K562 (cell line): ENCODE measurements around the gene RNF40. TPM values are rescaled to one million over a fixed set of nuclear protein-coding genes. Genes with fewer than 3 reads are reported as not detected.

Experiments
- ATAC-seq: fragments of 200-7000 bp; cut with Tn5 transposase; 3 replicates; pipeline ENCODE4 v1.9.1; 2020; ENCODE audit warnings: moderate library complexity
- BruUV-seq: library from RNA; stranded (reverse); fragments of 400-500 nt; replicated peaks from 2 replicates; lab custom pipeline; 2021; lab: Mats Ljungman, UMichigan
- CTCF ChIA-PET: fragments of 300-600 bp; formaldehyde crosslinking; extraction: SDS; loops from one replicate; lab custom pipeline; 2021; ENCODE audit warnings: low intra/inter-chr PET ratio; lab: Yijun Ruan, JAX
- POLR2A ChIA-PET: fragments of 300-600, 350-650 bp; sonication (Branson Sonifier 250); formaldehyde crosslinking; extraction: SDS; loops from one replicate; lab custom pipeline; 2021; ENCODE audit warnings: antibody characterized with exemption, inconsistent platforms; lab: Yijun Ruan, JAX
- DNase-seq, 4 experiments: peaks; one replicate each; pipeline versions ENCODE4 v3.0.0 to v3.0.0-alpha.2; 2011 to 2018; ENCODE audit warnings: low spot score in 3 of 4, mixed read lengths in 3 of 4; ENCODE audit errors: extremely low read depth in 1 of 4
- FAIRE-seq: peaks from 2 replicates; lab custom pipeline; 2011; peaks lifted over from hg19 to GRCh38; lab: Jason Lieb, UNC
- H2AFZ ChIP-seq: 2 replicates; pipeline ENCODE4 v1.6.0; 2011; ENCODE audit warnings: low read depth, low read length, control low read depth, inconsistent platforms
- H3K27ac ChIP-seq: fragments of 200-600 bp; 3 replicates; pipeline ENCODE4 v1.8.0; 2011; ENCODE audit warnings: low read depth, mild to moderate bottlenecking, control low read depth, inconsistent platforms, low read length, moderate library complexity, mixed read lengths; ENCODE audit errors: extremely low read depth
- H3K27me3 ChIP-seq, 2 experiments: fragments of 300-600 bp in 1 of 2; 2 replicates in 1 of 2; 3 replicates in 1 of 2; pipeline versions ENCODE4 v1.6.0 to v1.8.0; 2011; ENCODE audit warnings: inconsistent platforms in 2 of 2, low read length in 2 of 2, mild to moderate bottlenecking in 1 of 2, mixed read lengths in 1 of 2, moderate library complexity in 1 of 2; ENCODE audit not compliant: control insufficient read depth in 2 of 2, insufficient read depth in 2 of 2
- H3K36me3 ChIP-seq: fragments of 300-600 bp; 3 replicates; pipeline ENCODE4 v1.8.0; 2011; ENCODE audit warnings: mild to moderate bottlenecking, low read length, inconsistent platforms; ENCODE audit not compliant: control insufficient read depth, insufficient read depth
- H3K4me1 ChIP-seq, 2 experiments: fragments of 200-600 bp in 1 of 2; replicated peaks in 1 of 2; 2 replicates in 1 of 2; 3 replicates in 1 of 2; pipeline versions ENCODE4 v1.5.1 to v1.8.0; 2011; ENCODE audit warnings: inconsistent platforms in 2 of 2, low read length in 2 of 2, mild to moderate bottlenecking in 1 of 2, mixed read lengths in 1 of 2, moderate library complexity in 1 of 2; ENCODE audit not compliant: control insufficient read depth in 2 of 2, insufficient read depth in 2 of 2
- H3K4me2 ChIP-seq: 2 replicates; pipeline ENCODE4 v1.6.1; 2011; ENCODE audit warnings: low read length, control low read depth, inconsistent platforms, mixed read lengths; ENCODE audit not compliant: insufficient read depth
- H3K4me3 ChIP-seq: fragments of 200-600 bp; sonication (generic), shearing (Covaris generic); 2 replicates; pipeline ENCODE4 v1.5.1; 2016; ENCODE audit warnings: control low read depth, inconsistent platforms
- H3K79me2 ChIP-seq: fragments of 200-600 bp; 3 replicates; pipeline ENCODE4 v1.8.0; 2011; ENCODE audit warnings: low read length, inconsistent platforms; ENCODE audit not compliant: control insufficient read depth, insufficient read depth
- H3K9ac ChIP-seq, 2 experiments: 2 replicates each; pipeline versions ENCODE4 v1.6.0 to v1.6.1; 2011; ENCODE audit warnings: low read depth in 2 of 2, low read length in 2 of 2, control low read depth in 1 of 2, inconsistent platforms in 1 of 2, mild to moderate bottlenecking in 1 of 2, mixed read lengths in 1 of 2; ENCODE audit not compliant: insufficient read depth in 1 of 2
- H3K9me1 ChIP-seq: one replicate; pipeline ENCODE4 v1.6.0; 2011; ENCODE audit warnings: inconsistent platforms, mild to moderate bottlenecking, low read length, moderate library complexity; ENCODE audit not compliant: control insufficient read depth, insufficient read depth
- H3K9me3 ChIP-seq: replicated peaks from 2 replicates; pipeline ENCODE4 v1.5.1; 2011; ENCODE audit warnings: low read depth, low read length, inconsistent platforms; ENCODE audit not compliant: control insufficient read depth, insufficient read depth
- H4K20me1 ChIP-seq: replicated peaks from 2 replicates; pipeline ENCODE4 v1.6.1; 2011; ENCODE audit warnings: low read length, inconsistent platforms, mixed read lengths; ENCODE audit not compliant: control insufficient read depth, insufficient read depth
- CBX2 ChIP-seq: fragments of 200-600 bp; sonication (generic); IDR thresholded peaks from one replicate; pipeline ENCODE4 v1.6.1; 2012; ENCODE audit warnings: mild to moderate bottlenecking, low read length, inconsistent platforms; ENCODE audit not compliant: insufficient read depth, poor library complexity, severe bottlenecking
- KAT2B ChIP-seq: IDR thresholded peaks from one replicate; pipeline ENCODE4 v1.6.1; 2012; ENCODE audit warnings: low read depth, mild to moderate bottlenecking, control low read depth, inconsistent platforms, low read length, moderate library complexity
- PATZ1 ChIP-seq: fragments of 250-450 bp; sonication (Bioruptor Pico); IDR thresholded peaks from 2 replicates; pipeline ENCODE4 v1.5.0; 2020; ENCODE audit warnings: mild to moderate bottlenecking, borderline replicate concordance
- TOE1 ChIP-seq, 2 experiments: fragments of 450-650 bp in 1 of 2; sonication (generic) in 1 of 2; formaldehyde crosslinking in 1 of 2; IDR thresholded peaks; 2 replicates each; pipeline versions ENCODE4 v1.7.1 to v1.8.0; 2016 to 2022; ENCODE audit warnings: borderline replicate concordance in 2 of 2, mild to moderate bottlenecking in 2 of 2, antibody characterized with exemption in 1 of 2, inconsistent platforms in 1 of 2, low read depth in 1 of 2, missing genetic modification reagents in 1 of 2, moderate library complexity in 1 of 2
- WGBS: fragments of 100-300 bp; shearing (Covaris generic); methylation state at CpG from one replicate; pipeline ENCODE4 v1.1.6; 2016; ENCODE audit warnings: low coverage, mixed read lengths; ENCODE audit not compliant: insufficient coverage; ENCODE audit errors: missing lambda C conversion rate; 5-methylcytosine and 5-hydroxymethylcytosine counted together
- in situ Hi-C: fragments of 300-500 bp; cut with MboI; formaldehyde crosslinking; loops from 4 replicates; pipeline ENCODE4 v1.15.0; 2018; ENCODE audit warnings: inconsistent platforms, mixed read lengths
- intact Hi-C: fragments of 100-400 bp; cut with micrococcal nuclease; formaldehyde crosslinking; loops from 2 replicates; pipeline ENCODE4 v1.14.2; 2022
- polyA plus RNA-seq, 8 experiments: library from polyadenylated mRNA; depleted of rRNA in 4 of 8; stranded (reverse) in 5 of 8; unstranded in 3 of 8; fragments of >200 nt; fragmentation: Nextera tagmentation in 2 of 8; fragmentation: Illumina TruSeq in 1 of 8; extraction: Ambion mirVana in 2 of 8; extraction: Trizol in 1 of 8; gene quantifications; 2 replicates each; pipeline versions ENCODE4 v1.2.1 to v1.2.3, GENCODE V29; 2011 to 2014; ENCODE audit warnings: inconsistent platforms in 1 of 8, missing spikeins in 1 of 8
- total RNA-seq, 7 experiments: library from RNA; depleted of rRNA in 6 of 7; stranded (reverse); fragments of >200 nt in 6 of 7; fragmentation: Illumina TruSeq in 2 of 7; extraction: Trizol in 2 of 7; gene quantifications; 2 replicates each; pipeline versions ENCODE4 v1.2.1 to v1.2.3, GENCODE V29; 2011 to 2021; ENCODE audit warnings: low replicate concordance in 1 of 7
- TF ChIP-seq, protein P1 (sequence below): sonication (generic); formaldehyde crosslinking; IDR thresholded peaks from 2 replicates; pipeline ENCODE4 v1.8.0; 2023; ENCODE audit warnings: missing genetic modification reagents, mild to moderate bottlenecking, borderline replicate concordance
- TF ChIP-seq, protein P2 (sequence below): fragments of 450-650 bp; formaldehyde crosslinking; IDR thresholded peaks from 2 replicates; pipeline ENCODE4 v1.4.0; 2022; ENCODE audit warnings: missing genetic modification characterization

Gene RNF40
- total and polyA plus RNA-seq, 9 of the 15 experiments (the other 6 are each of a cell fraction or from before 2014, with no cell fraction given) = 6.2 to 129 (median 81.5) TPM

GRCh38 chr16:30744183-30744582 lies 17.9 kb upstream of the RNF40 start (continued):
- no peak for TF ChIP-seq TOE1 (IDR thresholded peaks at IDR 0.05; ENCODE audit: borderline replicate concordance)
- TF ChIP-seq TOE1 (CRISPR knock-in tag; IDR thresholded peaks at IDR 0.05; ENCODE audit: borderline replicate concordance, low read depth) = no peak
- TF ChIP-seq, protein P1, sequence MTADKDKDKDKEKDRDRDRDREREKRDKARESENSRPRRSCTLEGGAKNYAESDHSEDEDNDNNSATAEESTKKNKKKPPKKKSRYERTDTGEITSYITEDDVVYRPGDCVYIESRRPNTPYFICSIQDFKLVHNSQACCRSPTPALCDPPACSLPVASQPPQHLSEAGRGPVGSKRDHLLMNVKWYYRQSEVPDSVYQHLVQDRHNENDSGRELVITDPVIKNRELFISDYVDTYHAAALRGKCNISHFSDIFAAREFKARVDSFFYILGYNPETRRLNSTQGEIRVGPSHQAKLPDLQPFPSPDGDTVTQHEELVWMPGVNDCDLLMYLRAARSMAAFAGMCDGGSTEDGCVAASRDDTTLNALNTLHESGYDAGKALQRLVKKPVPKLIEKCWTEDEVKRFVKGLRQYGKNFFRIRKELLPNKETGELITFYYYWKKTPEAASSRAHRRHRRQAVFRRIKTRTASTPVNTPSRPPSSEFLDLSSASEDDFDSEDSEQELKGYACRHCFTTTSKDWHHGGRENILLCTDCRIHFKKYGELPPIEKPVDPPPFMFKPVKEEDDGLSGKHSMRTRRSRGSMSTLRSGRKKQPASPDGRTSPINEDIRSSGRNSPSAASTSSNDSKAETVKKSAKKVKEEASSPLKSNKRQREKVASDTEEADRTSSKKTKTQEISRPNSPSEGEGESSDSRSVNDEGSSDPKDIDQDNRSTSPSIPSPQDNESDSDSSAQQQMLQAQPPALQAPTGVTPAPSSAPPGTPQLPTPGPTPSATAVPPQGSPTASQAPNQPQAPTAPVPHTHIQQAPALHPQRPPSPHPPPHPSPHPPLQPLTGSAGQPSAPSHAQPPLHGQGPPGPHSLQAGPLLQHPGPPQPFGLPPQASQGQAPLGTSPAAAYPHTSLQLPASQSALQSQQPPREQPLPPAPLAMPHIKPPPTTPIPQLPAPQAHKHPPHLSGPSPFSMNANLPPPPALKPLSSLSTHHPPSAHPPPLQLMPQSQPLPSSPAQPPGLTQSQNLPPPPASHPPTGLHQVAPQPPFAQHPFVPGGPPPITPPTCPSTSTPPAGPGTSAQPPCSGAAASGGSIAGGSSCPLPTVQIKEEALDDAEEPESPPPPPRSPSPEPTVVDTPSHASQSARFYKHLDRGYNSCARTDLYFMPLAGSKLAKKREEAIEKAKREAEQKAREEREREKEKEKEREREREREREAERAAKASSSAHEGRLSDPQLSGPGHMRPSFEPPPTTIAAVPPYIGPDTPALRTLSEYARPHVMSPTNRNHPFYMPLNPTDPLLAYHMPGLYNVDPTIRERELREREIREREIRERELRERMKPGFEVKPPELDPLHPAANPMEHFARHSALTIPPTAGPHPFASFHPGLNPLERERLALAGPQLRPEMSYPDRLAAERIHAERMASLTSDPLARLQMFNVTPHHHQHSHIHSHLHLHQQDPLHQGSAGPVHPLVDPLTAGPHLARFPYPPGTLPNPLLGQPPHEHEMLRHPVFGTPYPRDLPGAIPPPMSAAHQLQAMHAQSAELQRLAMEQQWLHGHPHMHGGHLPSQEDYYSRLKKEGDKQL = no peak

- in situ Hi-C loops = no loop called here
- WGBS = 60% methylated on average over 2 of the region's 2 CpGs
- intact Hi-C loops = no loop called here
- BruUV-seq = no TSS peak
- ATAC-seq = no peak
- Histone ChIP-seq H3K9ac (no peak overlapping the region), H2AFZ (no peak overlapping the region), H4K20me1 (no peaks in the 10 kb centered on the region), H3K27me3 (no peaks in the 10 kb centered on the region), H3K9me3 (no peaks in the 10 kb centered on the region), H3K4me2 (no peak overlapping the region), H3K27ac (no peak overlapping the region), H3K79me2 (peaks cover 17% of the 10 kb centered on the region), H3K9me1 (no peaks in the 10 kb centered on the region), H3K4me3 (no peak overlapping the region), H3K4me1 (peaks cover 14 to 21% of the 10 kb centered on the region in 2 experiments; a peak in 4 of 5 replicates), H3K36me3 (peaks cover 58% of the 10 kb centered on the region)
- TF ChIP-seq CBX2 (no peak), KAT2B (no peak), PATZ1 (CRISPR knock-in tag) (no peak)
- TF ChIP-seq, protein P2, sequence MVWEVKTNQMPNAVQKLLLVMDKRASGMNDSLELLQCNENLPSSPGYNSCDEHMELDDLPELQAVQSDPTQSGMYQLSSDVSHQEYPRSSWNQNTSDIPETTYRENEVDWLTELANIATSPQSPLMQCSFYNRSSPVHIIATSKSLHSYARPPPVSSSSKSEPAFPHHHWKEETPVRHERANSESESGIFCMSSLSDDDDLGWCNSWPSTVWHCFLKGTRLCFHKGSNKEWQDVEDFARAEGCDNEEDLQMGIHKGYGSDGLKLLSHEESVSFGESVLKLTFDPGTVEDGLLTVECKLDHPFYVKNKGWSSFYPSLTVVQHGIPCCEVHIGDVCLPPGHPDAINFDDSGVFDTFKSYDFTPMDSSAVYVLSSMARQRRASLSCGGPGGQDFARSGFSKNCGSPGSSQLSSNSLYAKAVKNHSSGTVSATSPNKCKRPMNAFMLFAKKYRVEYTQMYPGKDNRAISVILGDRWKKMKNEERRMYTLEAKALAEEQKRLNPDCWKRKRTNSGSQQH (CRISPR knock-in tag) = no peak
- POLR2A ChIA-PET = no interaction called here
- no peak for FAIRE-seq
- CTCF ChIA-PET = no interaction called here
- DNase-seq = no peak
Measured at GRCh38 chr16:30745082-30745481, 17.0 kb upstream of the RNF40 start.
